SK-N-MC (cell line): Measurements from ENCODE around the gene CD40.

Experiments
- EZH2 ChIP-seq: fragments of 200-600 bp; sonication (generic); IDR thresholded peaks from one replicate; pipeline ENCODE4 v1.6.1; 2017; ENCODE audit warnings: antibody characterized with exemption
- FOXP2 ChIP-seq: optimal IDR thresholded peaks from 2 replicates; pipeline ENCODE3; 2011; ENCODE audit warnings: mild to moderate bottlenecking, moderate library complexity; ENCODE audit not compliant: insufficient read depth; ENCODE audit errors: extremely low read length, control extremely low read depth
- POLR2AphosphoS5 ChIP-seq: IDR thresholded peaks from 2 replicates; pipeline ENCODE4 v1.6.1; 2012; ENCODE audit warnings: mild to moderate bottlenecking, low read depth, low read length, borderline replicate concordance

DNA sequence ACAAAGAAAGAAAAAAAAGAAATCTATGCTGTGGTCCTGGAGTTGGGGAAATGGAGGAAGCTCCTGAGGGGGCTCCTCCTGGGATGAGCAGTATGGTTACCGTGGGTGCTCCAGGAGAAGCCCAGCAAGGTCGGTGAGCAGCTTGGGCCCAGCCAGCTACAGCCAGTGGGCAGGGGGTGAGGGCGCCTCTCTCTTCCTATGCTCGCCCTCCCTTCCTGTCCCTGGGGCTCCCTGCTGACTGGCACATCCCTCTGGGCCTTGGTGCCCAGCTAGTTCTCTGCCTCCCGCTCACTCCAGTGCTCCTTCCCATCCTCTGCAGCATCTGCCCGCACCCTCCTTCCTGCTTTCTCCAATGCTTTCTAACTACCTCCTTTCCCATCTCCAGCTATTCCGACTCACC lies 16.6 kb downstream of the CD40 start:
- TF ChIP-seq POLR2AphosphoS5 (no peak), EZH2 (no peak), FOXP2 (no peak)
